AG04450 (cell line): Measurements from ENCODE around the gene FAM83C. TPM values are rescaled to one million over a fixed set of nuclear protein-coding genes. Genes with fewer than 3 reads are reported as not detected.

Experiments
- CTCF ChIA-PET: fragments of 300-600, 350-600 bp; formaldehyde crosslinking; extraction: SDS; loops from one replicate; lab custom pipeline; 2022; ENCODE audit warnings: antibody characterized with exemption, inconsistent platforms; lab: Charles Lee
- POLR2A ChIA-PET: fragments of 350-600 bp; formaldehyde crosslinking; extraction: SDS; loops from one replicate; lab custom pipeline; 2021; ENCODE audit warnings: antibody characterized with exemption, inconsistent platforms; lab: Yijun Ruan, JAX
- DNase-seq: peaks from one replicate; pipeline ENCODE4 v3.0.0-alpha.2; 2011; ENCODE audit warnings: low read depth, low spot score
- H3K27ac ChIP-seq: one replicate; pipeline ENCODE4 v1.5.1; 2012; ENCODE audit warnings: low read depth, low read length, control low read depth
- H3K27me3 ChIP-seq: one replicate; pipeline ENCODE4 v1.6.0; 2012; ENCODE audit warnings: low read length; ENCODE audit not compliant: control insufficient read depth, insufficient read depth
- H3K4me3 ChIP-seq: 2 replicates; pipeline ENCODE4 v1.5.1; 2011; ENCODE audit warnings: mild to moderate bottlenecking, low read depth, low read length, control low read depth
- H3K9me3 ChIP-seq: 2 replicates; pipeline ENCODE4 v1.5.1; 2012; ENCODE audit warnings: low read length; ENCODE audit not compliant: control insufficient read depth, insufficient read depth
- CTCF ChIP-seq: IDR thresholded peaks from 2 replicates; pipeline ENCODE4 v1.5.1; 2011; ENCODE audit warnings: low read depth, low read length, control low read depth, inconsistent platforms
- polyA plus RNA-seq: library from polyadenylated mRNA; depleted of rRNA; stranded (reverse); fragments of >200 nt; gene quantifications from 2 replicates; pipeline ENCODE4 v1.2.3, GENCODE V29; 2011

The FAM83C gene
- polyA plus RNA-seq, 1 experiment, result not detected

GRCh38 chr20:35303735-35304491 lies 11.7 kb upstream of the FAM83C start:
- CTCF ChIA-PET, result interaction anchor here (0.5 to 7.1 kb wide), 25 partner anchors 9 to 1537 kb away, joined by 3 to 120 read pairs (median 5); partner anchors contain the start of genes CEP250 and GDF5
- POLR2A ChIA-PET, result interaction anchor here (0.6 to 2.6 kb wide), 3 partner anchors 20 to 41 kb away, joined by 6 to 13 read pairs (median 7); partner anchors contain the start of gene EIF6
- Histone ChIP-seq H3K27me3 (no peaks in the 10 kb centered on the region), H3K9me3 (no peaks in the 10 kb centered on the region), H3K27ac (peak overlapping the region; percentile 93), H3K4me3 (no peak overlapping the region)
- TF ChIP-seq CTCF, result peak; percentile 94
- no peak for DNase-seq

GRCh38 chr20:35303382-35303734 lies 11.1 kb upstream of the FAM83C start:
- CTCF ChIA-PET, result interaction anchor here (0.6 to 7.1 kb wide), 17 partner anchors 9 to 1538 kb away, joined by 3 to 120 read pairs (median 4); partner anchors contain the start of genes CEP250 and GDF5
- no peak overlapping the region for H3K4me3 ChIP-seq
- peak overlapping the region; percentile 84 for H3K27ac ChIP-seq
- DNase-seq, result no peak
- no peak for TF ChIP-seq CTCF
- POLR2A ChIA-PET, result interaction anchor here (1.1 kb wide), 1 partner anchor 11 kb away, joined by 3 read pairs; no protein-coding TSS in a partner anchor
- no peaks in the 10 kb centered on the region for H3K27me3 ChIP-seq
- no peaks in the 10 kb centered on the region for H3K9me3 ChIP-seq

- Histone ChIP-seq H3K27ac (peak overlapping the region; percentile 84), H3K4me3 (no peak overlapping the region), H3K9me3 (no peaks in the 10 kb centered on the region), H3K27me3 (no peaks in the 10 kb centered on the region)
- TF ChIP-seq CTCF, result no peak
- no peak for DNase-seq
- ChIA-PET CTCF (interaction anchor here (0.9 to 7.1 kb wide), 14 partner anchors 8 to 206 kb away, joined by 3 to 120 read pairs (median 5); partner anchors contain the start of gene GDF5), POLR2A (interaction anchor here (0.8 to 1.6 kb wide), 8 partner anchors 12 to 152 kb away, joined by 3 to 10 read pairs (median 4); partner anchors contain the start of genes CEP250, EIF6, GDF5 and MMP24OS)
These were observed 10.5 kb upstream of the FAM83C start for GRCh38 chr20:35302421-35303335.

- TF ChIP-seq CTCF, result no peak
- H3K27ac ChIP-seq, result peak overlapping the region; percentile 78
- H3K9me3 ChIP-seq, result no peaks in the 10 kb centered on the region
- ChIA-PET CTCF (interaction anchor here (0.7 to 7.1 kb wide), 5 partner anchors 52 to 157 kb away, joined by 3 to 120 read pairs (median 5); partner anchors contain the start of gene GDF5), POLR2A (interaction anchor here (0.6 to 1.6 kb wide), 2 partner anchors 146 kb away, joined by 4 to 5 read pairs; no protein-coding TSS in a partner anchor)
- no peaks in the 10 kb centered on the region for H3K27me3 ChIP-seq
- no peak for DNase-seq
- no peak overlapping the region for H3K4me3 ChIP-seq
These were observed 9.2 kb upstream of the FAM83C start for GRCh38 chr20:35301426-35301825.
